ENCODE results near the gene PTPN21.

Gene PTPN21

GRCh38 chr14:88502740-88503139 is 52.1 kb downstream of the PTPN21 start:
- H3K36me3 ChIP-seq (ENCODE audit: control insufficient read depth in 2 of 2, insufficient read depth in 1 of 2, low read length in 2 of 2): peaks cover 0 to 13% of the 10 kb centered on the region in 2 experiments; a peak in 2 of 3 replicates
- 0 out of 2 replicates have a peak, but pooled peaks cover 4% of the 10 kb centered on the region for H3K4me1 ChIP-seq (ENCODE audit: control insufficient read depth, insufficient read depth, low read length)
- no peak overlapping the region for H3K4me3 ChIP-seq (ENCODE audit: low read depth, low read length)
- no peak overlapping the region for H3K27ac ChIP-seq (ENCODE audit: extremely low read depth, low read depth, low read length)
- TF ChIP-seq ZNF544 (tag by site-specific recombination; IDR thresholded peaks at IDR 0.05): no peak
- H3K9me3 ChIP-seq (ENCODE audit: control insufficient read depth, insufficient read depth, low read depth, low read length): no peaks in the 10 kb centered on the region
- ChIA-PET CTCF (interaction anchor here (0.7 kb wide), 1 partner anchor 556 kb away, joined by 3 read pairs; no protein-coding TSS in a partner anchor), POLR2A (no interaction called here)

- H3K4me3 ChIP-seq (ENCODE audit: low read depth, low read length): no peak overlapping the region
- CTCF ChIA-PET: no interaction called here
- 0 out of 2 replicates have a peak, but pooled peaks cover 2% of the 10 kb centered on the region for H3K4me1 ChIP-seq (ENCODE audit: control insufficient read depth, insufficient read depth, low read length)
- POLR2A ChIA-PET: no interaction called here
- H3K36me3 ChIP-seq (ENCODE audit: control insufficient read depth in 2 of 2, insufficient read depth in 1 of 2, low read length in 2 of 2): peaks cover 0 to 15% of the 10 kb centered on the region in 2 experiments; a peak in 1 of 3 replicates
- TF ChIP-seq ZBTB1 (tag by site-specific recombination; IDR thresholded peaks at IDR 0.05) (no peak), ZXDB (tag by site-specific recombination; IDR thresholded peaks at IDR 0.05) (no peak), PBX3 (CRISPR knock-in tag; IDR thresholded peaks at IDR 0.05) (no peak), ZNF660 (tag by site-specific recombination; IDR thresholded peaks at IDR 0.05) (no peak), ZNF521 (tag by site-specific recombination; IDR thresholded peaks at IDR 0.05) (no peak), MEIS1 (CRISPR knock-in tag; IDR thresholded peaks at IDR 0.05; ENCODE audit: borderline replicate concordance) (no peak), KLF1 (tag by site-specific recombination; IDR thresholded peaks at IDR 0.05) (no peak), ZNF341 (tag by site-specific recombination; IDR thresholded peaks at IDR 0.05; ENCODE audit: low read depth) (no peak), ZNF433 (tag by site-specific recombination; IDR thresholded peaks at IDR 0.05; ENCODE audit: low read depth) (no peak), ZFHX2 (tag by site-specific recombination; conservative IDR thresholded peaks at IDR 0.05) (no peak), REST (tag by site-specific recombination; IDR thresholded peaks at IDR 0.05) (no peak), ZNF214 (tag by site-specific recombination; IDR thresholded peaks at IDR 0.05; ENCODE audit: borderline replicate concordance) (no peak), ZNF112 (tag by site-specific recombination; IDR thresholded peaks at IDR 0.05) (no peak), GLI2 (tag by site-specific recombination; IDR thresholded peaks at IDR 0.05; ENCODE audit: borderline replicate concordance, low read depth) (no peak), ZNF169 (tag by site-specific recombination; IDR thresholded peaks at IDR 0.05) (no peak), ZNF366 (tag by site-specific recombination; conservative IDR thresholded peaks at IDR 0.05) (no peak), ZNF146 (tag by site-specific recombination; IDR thresholded peaks at IDR 0.05) (no peak), ZNF707 (tag by site-specific recombination; IDR thresholded peaks at IDR 0.05) (no peak), ZNF670 (tag by site-specific recombination; IDR thresholded peaks at IDR 0.05; ENCODE audit: low read depth) (no peak)
- H3K9me3 ChIP-seq (ENCODE audit: control insufficient read depth, insufficient read depth, low read depth, low read length): no peaks in the 10 kb centered on the region
- H3K27ac ChIP-seq (ENCODE audit: extremely low read depth, low read depth, low read length): no peak overlapping the region
Observed at GRCh38 chr14:88500611-88501010, 54.2 kb downstream of the PTPN21 start.
